ENCODE measurements around the gene MCM6.
"Not testable (repeated sequence)": the region's sequence is repeated elsewhere in the genome, so short reads cannot be mapped to it uniquely, and the experiment has no call there.

MCM6 gene

DNA sequence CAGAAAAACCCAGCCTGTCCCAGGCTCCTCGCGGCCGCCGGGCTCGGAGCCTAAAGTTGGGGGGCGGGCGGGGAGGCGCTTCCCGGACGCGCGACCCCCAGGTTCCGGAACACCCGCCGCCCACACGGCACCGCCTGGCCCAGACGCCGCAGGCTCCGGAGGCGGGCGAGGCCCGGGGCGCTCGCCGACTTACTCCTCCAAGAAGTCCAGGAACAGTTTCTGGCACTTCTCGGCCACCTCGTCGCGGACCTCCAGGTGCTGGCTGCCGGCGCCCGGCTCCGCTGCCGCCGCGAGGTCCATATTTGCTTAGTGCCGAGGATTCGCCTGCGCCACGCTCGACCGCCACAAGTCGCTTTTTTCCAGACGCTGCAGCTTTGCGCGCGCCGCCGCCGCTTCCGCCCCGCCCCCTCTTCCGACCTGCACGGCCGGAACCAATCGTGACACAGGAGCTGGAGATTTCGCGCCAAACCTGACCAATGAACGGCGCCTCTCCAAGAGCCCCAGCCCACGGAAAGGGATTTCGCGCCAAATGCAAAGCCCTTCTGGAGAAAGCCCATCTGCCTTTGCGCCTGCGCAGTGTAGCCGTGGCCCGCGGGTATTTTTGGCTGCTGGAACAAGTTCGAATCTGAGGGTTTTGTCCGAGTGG, at the start of gene MCM6:
Gene MCM6 (minus strand): TSS at position 378 of the 646 bp plus-strand sequence. CDS start 78 bp downstream, at position 300.
- peak; percentile 91 to 97 (median 96) for DNase-seq

DNA sequence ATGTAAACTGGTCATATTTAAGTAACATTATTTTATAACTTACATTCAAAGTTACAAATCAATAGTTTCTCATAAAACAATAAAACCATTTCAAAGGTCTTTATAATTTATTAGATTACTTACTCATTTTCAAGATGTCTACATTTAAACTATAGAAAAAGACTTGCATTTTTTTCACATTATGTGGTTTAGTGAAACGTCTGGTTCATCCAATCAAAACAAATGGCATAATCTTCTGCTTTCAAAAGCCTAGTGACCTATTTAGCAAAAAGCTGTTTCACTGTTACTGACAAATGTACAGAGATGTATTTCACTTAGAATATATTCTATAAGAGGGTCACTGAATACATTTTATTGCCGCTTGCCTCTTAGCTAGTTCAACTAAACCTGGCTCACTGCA, 49.3 kb upstream of the MCM6 start:
- DNase-seq, result no peak

DNA sequence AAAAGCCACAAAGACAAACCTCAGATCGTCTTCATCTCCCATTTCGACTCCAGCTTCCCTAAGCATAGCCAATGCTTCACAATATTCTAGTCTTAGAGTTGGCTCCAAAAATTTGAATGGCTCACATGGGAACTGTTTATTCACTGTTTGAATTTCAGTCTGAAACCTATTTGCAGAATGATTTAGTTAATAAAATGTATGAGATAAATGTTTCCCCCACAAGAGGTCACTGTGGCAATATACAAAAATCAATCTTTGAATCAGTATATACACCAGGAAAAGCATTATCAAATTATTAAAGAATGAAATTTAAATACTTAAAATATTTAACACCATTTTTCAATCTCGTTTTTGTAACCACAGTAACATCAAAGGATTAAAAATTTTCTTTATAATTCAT, 40.0 kb upstream of the MCM6 start:
- DNase-seq, result peak in 3 of 6 experiments; percentile 12 to 60 (median 50)

DNA sequence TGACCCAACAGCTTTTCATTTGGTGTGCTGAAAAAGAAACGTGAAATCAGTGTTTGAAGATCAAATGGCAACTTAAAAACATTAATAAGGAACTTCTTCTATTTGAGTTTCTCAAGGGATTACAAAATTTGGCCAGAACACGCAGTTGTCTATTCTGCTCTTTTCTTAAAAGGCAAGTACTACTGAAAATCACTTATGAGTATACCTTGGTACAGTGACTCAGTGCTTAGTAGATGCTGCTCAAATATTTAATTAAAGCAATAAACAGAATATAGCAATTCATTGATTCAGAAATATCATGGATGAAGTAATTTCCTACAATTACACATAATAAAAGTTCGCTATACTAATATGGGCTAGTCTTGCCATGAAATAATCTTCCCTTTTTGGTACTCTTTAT, 38.2 kb upstream of the MCM6 start:
- DNase-seq, result no peak

DNA sequence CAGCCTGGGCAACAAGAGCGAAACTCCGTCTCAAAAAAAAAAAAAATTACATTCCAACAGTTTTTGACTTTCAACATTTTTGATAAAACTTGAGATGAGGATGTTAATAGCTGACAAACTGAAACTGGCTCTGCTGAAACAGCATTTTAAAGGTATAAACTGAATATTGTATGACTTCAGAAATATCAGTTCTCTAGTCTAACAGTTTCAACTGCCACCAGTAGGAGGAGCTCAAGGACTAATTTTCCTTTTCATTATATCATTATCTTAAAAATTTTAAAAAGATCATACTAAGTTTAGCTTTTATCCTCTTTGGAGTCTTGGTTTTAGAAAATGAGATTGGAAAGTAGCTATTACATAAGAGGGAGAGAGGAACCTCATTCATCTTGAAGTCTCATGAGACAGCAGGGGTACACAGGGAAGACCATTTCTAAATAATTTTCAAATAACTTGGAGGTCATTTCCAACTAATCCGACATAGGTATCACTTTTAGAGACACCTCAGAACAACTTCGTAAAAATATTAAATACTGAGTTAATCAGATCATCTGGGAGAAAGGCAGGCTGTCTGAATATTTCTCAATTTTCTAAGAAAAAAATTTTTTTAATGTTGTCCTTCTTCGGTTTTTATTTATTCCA, 37.6 kb upstream of the MCM6 start:
- peak in 5 of 6 experiments; percentile 6 to 74 (median 13) for DNase-seq

DNA sequence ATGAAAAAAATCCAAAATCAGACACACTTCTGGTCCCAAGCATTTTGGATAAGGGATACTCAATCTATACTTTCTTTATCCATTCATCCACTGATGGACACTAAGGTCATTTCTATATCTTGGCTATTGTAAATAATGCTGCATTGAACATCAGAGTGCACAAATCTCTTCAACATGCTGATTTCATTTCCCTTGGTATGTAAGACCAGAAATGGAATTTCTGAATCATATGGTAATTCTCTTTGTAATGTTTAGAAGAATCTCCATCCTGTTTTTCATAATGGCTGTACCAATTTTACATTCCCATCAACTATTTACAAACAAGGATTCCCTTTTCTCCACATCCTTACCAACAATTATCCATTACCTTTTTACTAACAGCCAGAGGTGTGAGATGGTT, 33.7 kb upstream of the MCM6 start:
- DNase-seq, result no peak

DNA sequence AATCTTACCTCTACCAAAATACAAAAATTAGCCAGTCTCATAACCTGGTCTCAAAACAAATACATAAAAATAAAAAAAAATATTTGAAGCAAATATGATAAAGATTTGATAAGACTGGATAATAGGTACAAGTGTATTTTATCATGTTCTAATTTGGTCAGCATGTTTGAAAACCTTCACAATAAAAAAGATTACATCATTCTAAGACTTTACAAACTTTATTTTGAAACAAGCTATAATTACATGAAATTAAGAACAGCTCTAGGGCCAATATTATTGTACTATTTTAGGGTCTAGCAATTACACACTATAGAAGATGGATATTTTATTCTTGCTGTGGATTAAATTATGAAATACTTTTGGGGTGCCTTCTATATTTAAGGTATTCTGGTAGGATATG, 29.4 kb upstream of the MCM6 start:
- DNase-seq, result no peak

DNA sequence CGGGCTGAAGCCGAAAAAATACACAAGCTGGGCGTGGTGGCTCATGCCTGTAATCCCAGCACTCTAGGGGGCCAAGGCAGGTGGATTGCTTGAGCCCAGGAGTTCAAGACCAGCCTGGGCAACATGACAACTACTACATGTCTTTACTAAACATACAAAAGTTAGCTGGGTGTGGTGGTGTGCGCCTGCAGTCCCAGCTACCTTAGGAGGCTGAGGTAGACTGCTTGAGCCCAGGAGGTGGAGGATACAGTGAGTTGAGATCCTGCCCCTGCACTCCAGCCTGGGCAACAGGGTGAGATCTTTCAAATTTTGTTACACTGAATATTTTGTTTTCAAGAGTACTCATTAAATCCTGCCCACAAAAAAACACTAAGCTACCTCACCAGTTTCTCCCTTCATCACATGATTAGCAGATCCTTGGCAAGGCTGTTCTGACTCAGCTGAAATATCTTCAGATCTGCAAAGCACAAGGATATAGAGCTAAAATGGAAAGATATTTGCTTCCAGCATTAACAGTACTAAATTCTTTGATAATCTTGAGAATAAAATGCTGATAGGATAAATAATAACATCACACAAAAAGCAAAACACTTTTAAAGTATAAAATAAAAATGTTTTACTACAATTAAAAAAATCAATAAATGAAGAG, 28.2 kb upstream of the MCM6 start:
- DNase-seq, result no peak

DNA sequence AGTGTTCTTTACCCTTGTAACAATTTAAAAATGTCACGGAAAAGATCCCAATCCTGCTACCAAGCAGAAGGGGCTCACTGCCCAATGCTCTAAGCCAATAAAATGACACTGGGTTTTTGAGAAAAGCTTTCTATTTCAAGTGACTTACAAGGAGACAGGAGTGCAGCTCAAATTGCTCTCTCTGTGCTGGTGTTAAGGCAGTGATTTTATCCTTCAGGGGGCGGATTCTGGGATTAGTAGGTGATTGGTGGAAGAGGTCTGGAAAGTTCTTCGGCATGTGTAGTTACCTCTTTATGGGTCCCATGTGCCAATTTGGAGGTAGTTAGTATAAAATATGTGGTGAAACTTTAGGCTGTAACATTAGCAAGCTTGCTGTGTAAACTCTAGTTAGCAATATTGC, 27.4 kb upstream of the MCM6 start:
- DNase-seq, result no peak

DNA sequence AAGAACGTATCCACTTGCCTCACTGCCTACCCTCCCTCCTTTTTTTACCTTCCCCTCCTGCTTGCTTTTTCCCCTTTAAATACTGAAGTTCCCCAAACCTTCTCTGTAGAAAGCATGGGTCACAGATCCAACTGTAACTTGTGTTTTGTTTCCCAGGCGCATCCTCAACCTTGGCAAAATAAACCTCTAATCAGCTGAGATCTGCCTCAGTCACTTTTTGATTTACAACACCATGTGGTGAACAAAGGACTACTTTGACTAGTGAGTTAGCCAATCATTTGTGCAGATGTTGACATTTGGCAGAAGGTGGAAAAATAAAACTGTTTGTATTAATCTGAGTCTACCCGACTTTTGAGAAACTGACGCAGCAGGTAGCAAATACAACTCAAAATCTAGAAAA, 23.3 kb upstream of the MCM6 start:
- no peak for DNase-seq

DNA sequence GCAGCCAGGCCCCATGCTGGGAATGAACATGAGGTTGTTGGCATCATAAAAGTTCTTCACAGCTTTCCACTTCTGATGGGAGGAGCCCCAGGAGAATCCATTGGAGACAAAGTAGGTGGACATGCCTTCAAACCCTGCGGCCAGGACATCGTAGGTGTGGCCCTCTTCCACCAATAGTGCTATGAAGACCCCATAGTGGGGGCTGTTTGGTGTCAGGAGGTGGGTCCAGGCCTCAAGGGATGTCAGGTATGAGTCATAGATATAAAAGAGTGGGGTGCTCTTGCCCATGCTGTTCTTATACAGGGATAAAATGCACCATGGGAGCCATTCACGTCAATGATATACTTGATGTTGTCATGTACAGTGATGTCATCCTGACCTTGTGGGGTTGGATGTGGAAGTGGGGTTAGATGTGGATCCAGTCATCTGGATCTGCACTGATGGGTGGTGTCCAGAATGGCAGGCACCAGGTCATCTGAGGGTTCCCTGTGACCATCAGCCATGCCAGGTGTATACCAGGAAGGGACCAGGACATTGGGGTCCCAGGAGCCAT, 22.1 kb upstream of the MCM6 start:
- DNase-seq, result no peak

DNA sequence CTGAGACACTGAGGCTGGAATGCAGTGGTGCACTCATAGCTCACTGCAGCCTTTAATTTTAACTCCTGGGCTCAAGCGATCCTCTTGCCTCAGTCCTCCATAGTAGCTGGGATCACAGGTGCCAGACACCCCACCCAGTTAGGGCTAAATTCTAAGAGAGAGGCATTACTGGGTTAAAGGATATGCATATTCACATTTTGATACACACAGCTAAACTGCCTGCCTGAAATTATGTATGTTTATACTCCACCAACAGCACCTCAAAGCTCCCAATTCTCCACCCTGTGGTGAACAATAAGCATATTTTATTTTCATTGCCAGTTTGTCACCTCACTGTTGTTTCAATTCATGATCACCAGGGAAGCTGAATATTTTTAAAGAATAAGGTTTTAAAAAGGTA, 18.7 kb upstream of the MCM6 start:
- no peak for DNase-seq

DNA sequence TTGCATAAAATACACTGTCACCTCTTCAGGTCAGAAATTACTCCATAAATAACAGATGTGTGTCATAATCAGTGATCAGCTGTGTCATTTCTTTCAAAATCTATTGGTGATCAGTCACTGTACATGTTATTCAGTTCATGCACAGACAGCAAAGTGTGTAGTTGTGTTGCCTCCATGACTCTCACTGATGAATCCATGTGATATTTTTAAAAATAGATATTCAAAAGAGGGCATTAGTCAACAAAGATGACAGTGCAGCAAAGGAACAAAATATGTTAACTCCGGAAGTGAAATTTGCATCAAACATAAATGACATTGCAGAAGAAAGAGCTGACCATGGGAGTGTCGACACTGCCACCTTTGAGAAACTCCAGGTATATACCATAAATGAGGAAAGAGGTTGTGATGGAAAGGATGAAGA, 17.1 kb upstream of the MCM6 start:
- no peak for DNase-seq

DNA sequence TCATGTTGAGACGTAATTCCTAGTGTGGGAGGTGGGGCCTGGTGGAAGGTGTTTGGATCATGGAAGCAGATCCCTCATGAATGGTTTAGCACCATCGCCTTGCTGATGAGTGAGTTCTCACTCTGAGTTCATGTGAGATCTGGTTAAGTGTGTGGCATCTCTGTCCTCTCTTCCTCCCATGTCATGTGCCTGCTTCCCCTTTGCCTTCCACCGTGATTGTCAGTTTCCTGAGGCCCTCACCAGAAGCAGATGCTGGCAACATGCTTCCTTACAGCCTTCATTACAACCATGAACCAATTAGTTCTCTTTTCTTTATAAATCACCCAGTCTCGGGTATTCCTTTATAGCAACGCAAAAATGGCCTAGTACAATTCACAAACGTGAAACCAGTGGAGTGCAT, 14.6 kb upstream of the MCM6 start:
- DNase-seq, result no peak

DNA sequence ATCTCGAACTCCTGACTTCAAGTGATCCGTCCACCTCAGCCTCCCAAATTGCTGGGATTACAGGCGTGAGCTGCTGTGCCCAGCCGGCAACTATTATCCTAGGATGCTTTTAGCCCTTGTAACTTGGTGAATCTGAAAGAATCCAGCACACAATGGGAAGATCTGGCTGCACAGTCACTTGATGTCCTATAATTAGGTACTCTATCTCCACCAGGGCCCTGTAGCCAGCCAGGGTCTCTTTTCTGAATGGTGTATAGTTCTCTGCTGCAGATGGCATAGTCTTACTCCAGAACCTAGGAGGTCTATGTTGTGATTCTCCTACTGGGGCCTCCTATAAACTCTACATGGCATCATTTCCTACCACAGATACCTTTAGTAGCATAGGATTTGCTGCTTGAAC, 13.9 kb upstream of the MCM6 start:
- DNase-seq, result no peak

DNA sequence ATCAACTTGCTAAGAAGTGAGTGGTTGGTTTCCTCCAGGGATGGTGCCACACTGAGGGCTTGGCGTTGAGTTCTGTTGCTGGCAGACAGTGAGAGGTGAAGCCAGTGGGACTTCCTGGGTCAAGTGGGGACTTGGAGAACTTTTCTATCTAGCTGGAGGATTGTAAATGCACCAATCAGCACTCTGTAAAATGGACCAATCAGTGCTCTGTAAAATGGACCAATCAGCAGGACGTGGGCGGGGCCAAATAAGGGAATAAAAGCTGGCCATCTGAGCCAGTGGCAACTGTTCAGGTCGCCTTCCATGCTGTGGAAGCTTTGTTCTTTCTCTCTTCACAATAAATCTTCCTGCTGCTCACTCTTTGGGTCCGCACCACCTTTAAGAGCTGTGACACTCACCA, 12.3 kb upstream of the MCM6 start:
- DNase-seq, result not testable (repeated sequence)

DNA sequence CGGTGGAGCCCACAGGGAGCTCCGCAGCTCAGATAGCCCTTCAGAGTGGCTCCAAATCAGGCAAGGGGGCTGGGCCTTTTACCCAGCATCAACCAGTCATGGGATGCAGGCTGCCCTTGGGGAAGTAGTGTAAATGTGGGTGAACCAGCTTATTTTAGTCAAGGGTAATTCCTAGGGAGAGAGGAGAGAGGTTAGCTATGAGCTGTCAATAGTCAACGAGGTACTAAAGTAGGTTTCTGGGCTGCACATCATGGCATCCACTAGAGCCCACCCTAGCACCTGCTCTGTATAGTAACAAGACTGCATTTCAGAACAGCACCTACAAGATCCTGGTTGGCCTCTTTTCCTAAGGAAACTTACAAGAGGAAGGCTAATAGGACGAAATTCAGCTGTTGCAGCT, 9.5 kb upstream of the MCM6 start:
- no peak for DNase-seq

DNA sequence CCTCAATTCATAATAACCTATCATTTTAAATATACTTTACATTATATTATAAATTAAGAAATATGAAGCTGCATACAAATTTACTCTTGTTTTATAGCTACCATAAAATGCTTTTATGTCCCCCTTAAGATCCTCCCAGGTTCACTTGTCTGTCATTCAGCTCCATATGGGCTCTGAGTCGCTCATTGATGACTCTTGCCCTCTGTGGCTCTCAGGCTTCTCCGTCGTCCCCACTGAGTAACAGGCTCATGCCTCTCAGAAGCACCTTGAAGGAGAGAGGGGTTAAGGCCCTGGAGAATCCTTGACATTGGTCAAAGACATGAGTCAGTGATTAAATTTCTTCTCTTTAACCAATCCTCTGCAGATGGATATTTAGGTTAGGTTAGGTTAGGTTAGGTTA, 6.2 kb upstream of the MCM6 start:
- DNase-seq, result no peak

DNA sequence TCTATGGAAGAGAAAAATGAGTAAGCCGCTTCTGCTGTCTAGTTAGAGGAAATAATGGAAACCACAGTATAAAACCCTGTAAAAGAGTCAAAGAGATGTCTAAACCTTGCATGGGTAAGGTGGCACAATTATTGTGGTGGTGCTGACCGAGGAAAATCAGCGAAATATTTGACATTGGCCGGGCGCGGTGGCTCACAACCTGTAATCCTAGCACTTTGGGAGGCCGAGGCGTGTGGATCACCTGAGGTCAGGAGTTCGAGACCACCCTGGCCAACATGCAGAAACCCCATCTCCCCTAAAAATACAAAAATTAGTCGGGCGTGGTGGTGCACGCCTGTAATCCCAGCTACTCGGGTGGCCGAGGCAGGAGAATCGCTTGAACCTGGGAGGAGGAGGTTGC, 527 bp upstream of the MCM6 start:
- DNase-seq, result peak in 2 of 6 experiments; percentile 12 to 21

DNA sequence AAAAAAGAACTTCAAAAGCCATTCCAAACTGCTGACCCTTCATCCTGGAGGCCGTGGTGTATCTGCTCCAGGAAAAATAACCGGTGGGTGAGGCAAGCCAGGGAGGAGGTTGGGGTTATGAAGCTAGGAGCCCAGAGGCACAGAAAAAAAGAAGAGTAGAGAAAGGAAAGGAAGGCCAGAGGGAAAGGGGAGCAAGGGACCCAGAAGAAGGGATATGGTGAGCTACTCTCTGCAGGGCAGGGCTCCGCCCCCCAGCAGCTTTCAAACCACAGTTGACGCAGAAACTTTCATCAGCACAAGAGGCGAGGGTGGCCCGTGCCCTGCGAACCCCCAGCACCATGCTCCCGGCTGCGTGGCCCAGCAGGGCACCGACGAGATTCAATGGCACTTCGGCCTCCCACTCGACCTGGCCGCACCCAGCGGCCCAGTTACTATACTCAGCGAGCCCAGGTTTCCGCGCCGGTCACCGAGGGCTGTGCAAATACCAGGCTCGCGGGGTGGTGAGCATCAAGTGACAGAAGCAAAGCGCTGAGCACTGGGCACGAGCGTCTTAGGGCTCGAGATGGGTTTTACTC, 665 bp downstream of the MCM6 start:
- DNase-seq, result peak; percentile 48 to 74 (median 63)

DNA sequence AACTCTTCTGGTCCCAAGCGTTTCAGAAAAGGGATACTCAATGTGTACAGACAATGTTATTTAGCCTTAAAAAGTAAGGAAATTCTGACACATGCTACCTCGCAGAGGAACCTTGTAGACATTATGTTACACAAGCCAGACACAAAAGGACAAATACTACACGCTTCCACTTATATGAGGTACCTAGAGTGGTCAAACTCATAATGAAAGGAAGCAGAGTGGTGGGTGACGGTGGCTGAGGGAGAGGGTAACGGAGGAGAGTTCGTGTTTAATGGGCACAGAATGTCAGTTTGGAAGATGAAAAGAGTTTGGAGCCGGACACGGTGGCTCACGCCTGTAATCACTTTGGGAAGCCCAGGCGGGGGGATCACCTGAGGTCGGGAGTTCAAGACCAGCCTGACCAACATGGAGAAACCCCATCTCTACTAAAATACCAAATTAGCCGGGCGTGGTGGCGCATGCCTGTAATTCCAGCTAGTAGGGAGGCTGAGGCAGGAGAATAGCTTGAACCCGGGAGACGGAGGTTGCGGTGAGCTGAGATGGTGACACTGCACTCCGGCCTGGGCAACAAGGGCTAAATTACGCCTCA, 1.4 kb downstream of the MCM6 start:
- no peak for DNase-seq

DNA sequence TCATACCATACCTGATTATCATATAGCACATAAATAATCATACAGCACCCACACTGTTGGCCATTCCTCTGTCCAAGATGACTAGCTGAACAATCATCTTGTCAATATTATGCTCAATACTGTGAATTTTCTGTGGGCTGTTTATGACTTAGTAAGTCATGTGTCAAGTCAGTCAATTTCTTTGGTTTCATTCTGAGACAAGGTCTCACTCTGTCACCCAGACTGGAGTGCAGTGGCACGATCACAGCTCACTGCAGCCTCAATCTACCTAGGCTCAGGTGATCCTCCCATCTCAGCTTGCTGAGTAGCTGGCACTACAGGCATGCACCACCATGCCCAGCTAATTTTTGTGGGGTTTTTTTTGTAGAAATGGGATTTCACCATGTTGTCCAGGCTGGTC, 5.7 kb downstream of the MCM6 start:
- DNase-seq, result no peak

DNA sequence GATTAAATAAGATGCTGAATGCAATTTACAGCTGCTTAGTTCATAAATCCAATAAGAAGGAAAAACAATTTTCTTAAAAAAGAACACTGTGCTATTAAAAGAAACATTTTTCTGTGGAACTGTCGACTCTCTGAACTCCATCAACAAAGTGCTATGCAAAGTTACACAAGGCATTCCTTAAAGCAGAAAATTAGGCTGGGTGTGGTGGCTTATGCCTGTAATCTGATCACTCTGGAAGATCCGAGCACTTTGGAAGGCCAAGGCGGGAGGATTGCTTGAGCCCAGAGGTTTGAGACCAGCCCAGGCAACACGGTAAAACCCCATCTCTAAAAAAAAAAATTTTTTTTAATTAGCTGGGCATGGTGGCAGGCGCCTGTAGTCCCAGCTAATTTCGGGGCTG, 13.0 kb downstream of the MCM6 start:
- DNase-seq, result no peak

Measured in stimulated activated naive CD4-positive, alpha-beta T cell (primary cell).